DND-41 (cell line): ENCODE results near the gene ACSS3.

Experiments
- EZH2 ChIP-seq: IDR thresholded peaks from 3 replicates; pipeline ENCODE4 v1.6.1; 2012; ENCODE audit warnings: borderline replicate concordance, low read depth, mild to moderate bottlenecking, moderate library complexity, low read length, inconsistent platforms; ENCODE audit not compliant: severe bottlenecking
- TF ChIP-seq, protein P1 (sequence below): IDR thresholded peaks from 2 replicates; pipeline ENCODE4 v1.5.1; 2012; ENCODE audit warnings: borderline replicate concordance, low read length, moderate library complexity, mild to moderate bottlenecking; ENCODE audit not compliant: poor library complexity, severe bottlenecking; ENCODE audit errors: extremely low read depth

DNA sequence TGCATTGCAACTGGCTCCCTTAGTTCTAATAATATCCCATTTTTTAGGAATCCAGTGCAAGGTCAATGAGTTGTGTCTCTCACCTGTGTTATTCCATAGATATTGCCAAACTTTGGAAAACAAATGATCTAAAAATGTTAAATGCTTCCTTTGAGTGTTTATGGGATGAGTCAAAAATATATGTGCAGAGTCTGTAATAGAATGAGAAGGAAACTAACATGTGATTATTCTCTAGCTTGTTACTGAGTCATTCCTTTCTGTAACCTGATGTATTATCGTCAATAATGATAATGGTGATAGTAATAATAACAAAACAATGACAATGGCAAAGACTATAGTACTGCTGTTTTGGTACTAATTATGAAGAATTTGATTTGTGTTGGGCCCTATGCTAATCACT is 11.5 kb downstream of the ACSS3 start:
- TF ChIP-seq, protein P1, sequence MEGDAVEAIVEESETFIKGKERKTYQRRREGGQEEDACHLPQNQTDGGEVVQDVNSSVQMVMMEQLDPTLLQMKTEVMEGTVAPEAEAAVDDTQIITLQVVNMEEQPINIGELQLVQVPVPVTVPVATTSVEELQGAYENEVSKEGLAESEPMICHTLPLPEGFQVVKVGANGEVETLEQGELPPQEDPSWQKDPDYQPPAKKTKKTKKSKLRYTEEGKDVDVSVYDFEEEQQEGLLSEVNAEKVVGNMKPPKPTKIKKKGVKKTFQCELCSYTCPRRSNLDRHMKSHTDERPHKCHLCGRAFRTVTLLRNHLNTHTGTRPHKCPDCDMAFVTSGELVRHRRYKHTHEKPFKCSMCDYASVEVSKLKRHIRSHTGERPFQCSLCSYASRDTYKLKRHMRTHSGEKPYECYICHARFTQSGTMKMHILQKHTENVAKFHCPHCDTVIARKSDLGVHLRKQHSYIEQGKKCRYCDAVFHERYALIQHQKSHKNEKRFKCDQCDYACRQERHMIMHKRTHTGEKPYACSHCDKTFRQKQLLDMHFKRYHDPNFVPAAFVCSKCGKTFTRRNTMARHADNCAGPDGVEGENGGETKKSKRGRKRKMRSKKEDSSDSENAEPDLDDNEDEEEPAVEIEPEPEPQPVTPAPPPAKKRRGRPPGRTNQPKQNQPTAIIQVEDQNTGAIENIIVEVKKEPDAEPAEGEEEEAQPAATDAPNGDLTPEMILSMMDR: no peak
- TF ChIP-seq EZH2: no peak
